GM04503 (cell line): ENCODE data around the gene LACRT.
"Not testable (repeated sequence)": the region's sequence is repeated elsewhere in the genome, so short reads cannot be mapped to it uniquely, and the experiment has no call there.

Source experiments
- DNase-seq: peaks from one replicate; pipeline ENCODE4 v3.0.0-alpha.2; 2012; ENCODE audit warnings: low read depth

Gene LACRT

GRCh38 chr12:54634795-54635194 is at the start of gene LACRT:
TSS of gene LACRT (minus strand) at chr12:54634895. CDS start at chr12:54634841, 54 bp downstream.
- no peak for DNase-seq

DNA sequence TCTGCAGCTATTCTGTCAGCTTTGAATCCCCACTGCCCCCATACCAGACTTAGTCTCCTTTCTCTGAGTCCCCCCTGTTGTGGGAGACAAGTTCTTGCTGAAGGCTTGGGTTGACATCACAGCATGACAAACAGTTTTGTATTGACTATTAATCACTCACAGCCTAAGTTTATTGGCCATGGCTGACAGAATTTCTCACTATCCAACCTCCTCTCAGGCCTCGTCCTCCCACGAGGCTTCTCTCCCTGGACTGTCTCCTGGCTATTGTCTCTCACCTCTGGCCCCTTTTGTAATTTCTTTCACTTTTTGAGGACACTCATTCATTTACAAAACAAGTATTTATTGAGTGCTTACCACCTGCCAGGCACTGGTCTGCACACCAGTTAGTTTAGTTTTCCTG is 48.7 kb upstream of the LACRT start:
- DNase-seq = no peak

GRCh38 chr12:54682674-54683073 is 48.0 kb upstream of the LACRT start:
- no peak for DNase-seq

- no peak for DNase-seq
Observed at GRCh38 chr12:54680374-54680773, 45.7 kb upstream of the LACRT start.

GRCh38 chr12:54678131-54678530 is 43.4 kb upstream of the LACRT start:
- DNase-seq = no peak

DNA sequence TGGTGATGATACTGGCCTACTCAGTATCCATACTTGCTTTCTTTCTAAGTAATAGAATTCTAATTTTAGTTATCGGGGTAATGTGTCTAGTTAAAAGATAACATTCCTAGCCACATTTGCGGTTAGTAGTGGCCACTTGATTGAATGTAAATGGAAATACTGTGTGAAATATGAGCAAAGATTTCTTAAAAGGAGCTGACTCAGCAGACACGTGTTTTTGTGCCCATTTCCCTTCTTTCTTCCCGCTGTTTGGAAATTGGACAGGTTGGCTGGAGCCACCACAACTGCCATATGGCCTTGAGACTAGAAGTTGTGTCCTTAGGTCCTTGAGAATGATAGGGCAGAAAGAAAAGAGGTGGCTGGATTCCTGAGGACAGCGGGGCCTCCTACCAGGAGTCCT is 33.2 kb upstream of the LACRT start:
- no peak for DNase-seq

DNA sequence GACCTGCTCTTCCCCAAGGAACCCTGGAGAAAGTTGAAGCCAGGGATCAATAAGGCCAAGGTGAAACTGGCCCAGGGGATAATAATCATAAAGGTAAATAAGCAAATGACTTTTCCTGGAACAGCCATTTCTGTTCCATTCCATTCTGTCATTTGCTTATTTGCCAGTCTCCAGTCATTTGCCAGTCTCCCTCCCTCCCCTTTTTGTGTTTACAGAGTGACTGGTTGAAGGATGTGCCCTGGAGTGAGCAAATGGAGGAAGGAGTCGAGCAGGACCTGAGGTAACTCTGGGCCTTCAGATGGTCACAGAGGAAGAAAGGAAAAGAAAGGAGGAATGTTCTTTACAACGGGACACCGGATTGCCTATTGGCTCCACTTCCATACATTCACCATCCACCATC is 31.3 kb upstream of the LACRT start:
- no peak for DNase-seq

DNA sequence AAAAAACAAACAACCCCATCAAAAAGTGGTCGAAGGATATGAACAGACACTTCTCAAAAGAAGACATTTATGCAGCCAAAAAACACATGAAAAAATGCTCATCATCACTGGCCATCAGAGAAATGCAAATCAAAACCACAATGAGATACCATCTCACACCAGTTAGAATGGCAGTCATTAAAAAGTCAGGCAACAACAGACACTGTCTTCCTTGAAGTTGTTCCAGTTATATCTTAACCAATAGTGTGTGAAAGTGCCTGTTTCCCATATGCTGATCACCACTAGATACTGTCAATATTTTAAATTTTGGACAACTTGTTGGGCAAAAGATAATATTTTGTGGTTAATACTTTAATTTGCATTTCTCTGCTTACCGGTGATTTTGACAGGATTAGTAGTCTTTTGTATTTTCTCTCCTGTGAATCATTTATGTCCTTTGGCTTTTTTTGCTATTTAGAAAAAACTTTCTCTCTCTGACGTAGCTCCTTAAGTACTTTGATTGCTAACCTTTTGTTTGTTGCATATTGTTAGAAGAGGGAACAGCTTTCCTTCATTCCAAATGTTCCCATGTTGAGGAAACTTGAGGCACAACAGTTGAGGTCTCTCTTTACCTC is 30.4 kb upstream of the LACRT start:
- DNase-seq = not testable (repeated sequence)

- DNase-seq = no peak
Observed at GRCh38 chr12:54663603-54664002, 28.9 kb upstream of the LACRT start.

DNA sequence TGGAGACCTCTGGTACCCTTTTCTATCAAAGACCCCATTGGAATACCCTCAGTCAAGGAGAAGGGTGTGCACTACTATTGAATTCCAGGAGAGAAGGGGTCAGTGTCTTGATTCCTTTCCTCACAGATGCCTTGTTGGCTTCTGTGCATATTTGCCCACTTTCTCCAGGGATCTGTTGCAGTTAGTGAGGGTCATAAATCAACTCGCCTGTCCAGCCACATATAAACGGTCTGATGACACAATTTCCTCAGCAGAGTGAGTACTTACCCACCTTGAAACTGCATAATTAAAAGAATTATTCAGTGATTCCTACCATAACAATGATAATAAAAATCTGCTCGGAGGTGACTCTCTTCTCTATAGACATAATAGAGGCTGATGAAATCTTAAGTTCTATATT is 27.3 kb upstream of the LACRT start:
- no peak for DNase-seq

DNA sequence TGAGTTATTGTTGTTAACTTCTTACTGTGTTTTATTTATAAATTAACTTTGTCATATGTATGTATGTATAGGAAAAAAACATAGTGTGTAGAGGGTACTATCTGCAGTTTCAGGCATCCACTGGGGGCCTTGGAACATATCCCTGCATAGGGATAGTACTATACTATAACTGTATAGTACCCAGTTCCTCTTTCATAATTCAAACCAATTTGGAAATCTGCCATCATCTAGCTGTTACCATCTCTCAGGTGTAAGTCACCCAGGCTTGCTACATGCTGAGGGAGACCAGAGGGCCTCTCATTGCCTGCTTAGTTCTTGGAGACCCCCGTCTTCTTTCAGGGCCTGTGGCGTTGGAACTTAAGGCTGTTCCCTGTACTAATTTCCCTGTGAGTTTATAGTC is 26.4 kb upstream of the LACRT start:
- no peak for DNase-seq

DNA sequence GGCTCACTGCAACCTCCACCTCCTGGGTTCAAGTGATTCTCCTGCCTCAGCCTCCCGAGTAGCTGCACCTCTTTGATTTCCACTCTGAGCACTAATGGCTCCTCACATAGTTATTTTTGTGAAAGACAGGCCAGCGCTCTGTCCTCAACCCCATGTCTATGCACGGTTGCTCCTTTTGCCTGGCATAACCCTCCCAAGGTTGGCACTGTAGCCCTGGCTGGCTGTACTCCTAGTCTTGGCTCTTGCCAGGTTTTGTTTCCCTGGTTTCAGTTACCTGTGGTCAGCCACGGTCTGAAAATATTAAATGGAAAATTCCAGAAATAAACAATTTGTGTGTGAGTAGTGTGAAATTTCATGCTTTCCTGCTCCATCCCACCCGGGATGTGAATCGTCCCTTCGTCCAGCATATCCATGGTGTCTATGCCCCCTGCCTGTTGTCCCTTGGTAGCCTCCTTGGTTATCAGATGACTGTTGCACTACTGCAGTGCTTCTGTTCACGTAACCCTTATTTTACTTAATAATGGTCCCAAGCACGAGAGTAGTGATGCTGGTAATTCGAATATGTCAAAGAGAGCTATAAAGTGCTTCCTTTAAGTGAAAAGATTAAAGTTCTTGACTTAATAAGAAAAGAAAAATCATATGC is 25.7 kb upstream of the LACRT start:
- no peak for DNase-seq

GRCh38 chr12:54658306-54659264 is 23.9 kb upstream of the LACRT start:
- no peak for DNase-seq

DNA sequence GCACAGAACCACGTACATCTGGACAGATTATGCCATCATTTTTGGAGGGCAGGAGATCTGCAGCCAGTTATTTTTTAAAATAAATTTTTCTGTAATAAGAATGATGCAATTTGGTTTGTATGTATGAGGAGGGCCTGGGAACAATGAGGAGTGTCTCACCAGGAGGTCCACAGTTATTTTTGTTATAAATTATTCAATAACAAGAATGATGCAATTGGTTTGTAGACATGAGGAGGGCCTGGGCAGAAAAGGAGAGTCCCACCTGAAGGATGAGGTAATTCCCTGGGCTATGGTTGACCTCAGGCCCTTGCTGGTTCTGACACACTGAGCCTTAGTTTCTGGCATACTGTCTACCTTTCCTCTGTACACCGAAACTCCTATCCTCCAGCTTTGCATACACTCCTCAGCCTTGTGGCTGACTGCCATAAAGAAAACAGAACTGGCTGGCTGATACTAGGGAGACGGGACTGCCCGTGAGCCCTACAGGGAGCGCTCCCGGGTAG is 22.5 kb upstream of the LACRT start:
- DNase-seq = no peak

GRCh38 chr12:54654926-54655325 is 20.2 kb upstream of the LACRT start:
- DNase-seq = no peak

DNA sequence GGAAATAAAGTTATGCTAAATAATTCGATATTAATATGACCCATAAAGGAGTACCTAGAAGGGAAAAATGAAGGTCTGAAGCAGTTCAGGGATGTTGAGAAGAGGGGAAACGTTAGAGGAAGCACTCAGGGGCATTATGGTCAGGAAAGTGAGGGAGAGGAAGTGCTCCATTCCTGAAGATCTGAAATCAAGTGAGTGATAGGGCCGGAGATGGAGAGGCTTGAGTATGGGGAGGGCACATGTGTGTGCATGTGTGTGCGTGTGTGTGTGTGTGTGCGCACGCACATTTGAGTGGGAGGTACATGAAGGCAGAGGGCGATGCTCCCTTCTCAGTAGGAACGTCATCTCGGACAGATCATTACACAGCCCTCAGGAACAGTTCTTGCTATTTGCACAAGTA is 18.3 kb upstream of the LACRT start:
- DNase-seq = no peak

GRCh38 chr12:54650889-54651288 is 16.2 kb upstream of the LACRT start:
- DNase-seq = no peak

DNA sequence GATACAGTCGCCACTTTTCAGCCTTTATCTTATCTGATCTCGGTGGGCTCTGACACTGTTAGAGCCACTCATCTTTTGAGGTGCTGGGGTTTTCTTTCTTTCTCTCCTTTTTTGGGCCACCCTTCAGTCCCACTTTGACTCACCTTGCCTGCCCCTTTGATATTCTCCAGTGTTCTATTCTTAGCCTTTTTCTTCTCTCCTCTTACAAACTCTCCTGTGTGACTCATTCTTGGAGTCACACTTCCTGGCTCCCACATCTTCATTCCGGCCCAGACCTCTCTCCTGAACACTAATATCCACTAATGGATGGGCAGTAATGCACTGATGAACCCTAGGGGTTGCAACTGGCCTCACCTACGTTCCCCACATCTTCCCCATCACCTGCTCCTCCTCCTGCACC is 15.7 kb upstream of the LACRT start:
- peak; percentile 1 for DNase-seq

DNA sequence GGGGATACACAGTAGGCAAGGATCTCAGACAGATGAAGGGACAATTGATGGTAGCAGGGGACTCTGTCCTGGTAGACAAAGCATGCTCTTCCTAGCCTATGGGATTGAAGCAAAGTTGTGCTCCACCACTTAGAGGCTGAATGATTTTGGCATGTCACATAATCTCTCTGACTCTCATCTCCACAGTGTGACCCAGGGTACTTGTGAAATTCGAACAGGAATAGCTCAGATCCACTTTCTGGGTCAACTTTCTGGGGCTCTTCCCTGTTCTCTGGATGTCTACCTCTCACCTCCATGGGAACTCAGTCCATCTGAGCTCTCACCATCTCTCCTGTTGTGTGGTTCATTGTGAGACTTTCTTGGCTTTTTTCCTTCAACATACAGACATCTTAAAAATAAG is 15.1 kb upstream of the LACRT start:
- no peak for DNase-seq

GRCh38 chr12:54648265-54648664 is 13.6 kb upstream of the LACRT start, which contains the start of gene DCD:
TSS of gene DCD (minus strand) at chr12:54648365. CDS start at chr12:54648303, 62 bp downstream.
- DNase-seq = no peak

DNA sequence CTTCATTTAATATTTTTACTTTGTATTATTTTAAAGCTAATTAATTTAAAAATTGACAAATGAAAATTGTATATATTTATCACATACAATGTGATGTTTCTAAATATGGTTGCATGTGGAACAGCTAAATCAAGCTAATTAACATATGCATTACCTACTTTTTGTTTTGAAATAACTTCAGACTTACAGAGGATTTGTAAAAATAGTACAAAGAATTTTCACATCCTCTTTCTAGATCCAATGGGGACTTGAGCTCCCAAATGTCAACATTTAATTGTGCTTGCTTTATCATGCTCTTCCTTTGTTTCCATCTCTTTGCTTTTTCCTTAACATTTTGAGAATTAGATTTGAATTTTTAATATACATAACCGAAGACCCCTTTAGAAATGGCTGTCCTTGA is 6.9 kb upstream of the LACRT start:
- no peak for DNase-seq

DNA sequence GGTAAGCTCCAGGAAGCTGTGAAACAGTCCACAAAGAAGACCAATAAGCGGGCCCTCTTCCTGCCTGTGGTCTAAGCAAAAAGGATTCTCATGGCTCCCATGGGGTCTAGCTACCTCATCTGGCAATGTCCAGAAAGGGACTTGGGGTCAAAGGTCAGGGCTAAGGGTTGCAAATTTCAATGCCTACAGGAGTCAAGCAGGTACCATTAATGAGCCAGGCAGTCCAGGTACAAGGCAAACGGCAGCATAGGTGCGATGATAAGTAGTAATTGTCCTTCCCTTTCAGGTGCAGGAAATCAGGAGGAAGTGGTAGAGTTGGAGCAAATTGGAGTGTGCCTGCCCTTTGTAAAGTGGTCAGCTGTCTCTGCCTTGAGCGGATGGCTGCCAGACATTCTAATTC is 6.4 kb upstream of the LACRT start:
- no peak for DNase-seq

- DNase-seq = not testable (repeated sequence)
Observed at GRCh38 chr12:54639112-54639511, 4.4 kb upstream of the LACRT start.
